A673 (cell line): ENCODE data around the gene CS. TPM values are rescaled to one million over a fixed set of nuclear protein-coding genes. Genes with fewer than 3 reads are reported as not detected.

Experiments used
- BruUV-seq: library from RNA; stranded (reverse); fragments of 400-500 nt; replicated peaks from 2 replicates; lab custom pipeline; 2021; lab: Mats Ljungman, UMichigan
- CTCF ChIA-PET: fragments of 300-600 bp; sonication (Branson Sonifier 250); formaldehyde crosslinking; loops from one replicate; lab custom pipeline; 2022; ENCODE audit warnings: antibody characterized with exemption; lab: Charles Lee
- POLR2A ChIA-PET: fragments of 300-600 bp; sonication (Branson Sonifier 250); formaldehyde crosslinking; loops from one replicate; lab custom pipeline; 2022; ENCODE audit warnings: antibody characterized with exemption; ENCODE audit not compliant: low non-redundant PET; lab: Charles Lee
- DNase-seq: peaks from one replicate; pipeline ENCODE4 v3.0.0-alpha.2; 2015; ENCODE audit warnings: low spot score
- H3K27ac ChIP-seq: fragments of 200-600 bp; sonication (generic); 2 replicates; pipeline ENCODE4 v1.5.1; 2016; ENCODE audit warnings: mixed run types, low read depth, mild to moderate bottlenecking, mixed read lengths, antibody characterized with exemption, low read length; ENCODE audit not compliant: poor library complexity, severe bottlenecking
- H3K27me3 ChIP-seq: fragments of 200-600 bp; sonication (generic); replicated peaks from 2 replicates; pipeline ENCODE4 v1.6.1; 2017; ENCODE audit warnings: mixed run types, low read depth, mild to moderate bottlenecking, mixed read lengths, antibody characterized with exemption, low read length; ENCODE audit not compliant: insufficient read depth, poor library complexity
- H3K36me3 ChIP-seq: fragments of 200-600 bp; sonication (generic); 2 replicates; pipeline ENCODE4 v1.6.1; 2016; ENCODE audit warnings: mixed run types, mild to moderate bottlenecking, mixed read lengths, antibody characterized with exemption, low read length; ENCODE audit not compliant: insufficient read depth, poor library complexity, severe bottlenecking
- H3K4me1 ChIP-seq: fragments of 200-600 bp; sonication (generic); 2 replicates; pipeline ENCODE4 v1.6.1; 2017; ENCODE audit warnings: mixed run types, mild to moderate bottlenecking, mixed read lengths, antibody characterized with exemption, low read length; ENCODE audit not compliant: insufficient read depth, poor library complexity, severe bottlenecking
- H3K4me3 ChIP-seq: fragments of 200-600 bp; sonication (generic); 2 replicates; pipeline ENCODE4 v1.5.1; 2016; ENCODE audit warnings: low read depth, mixed run types, mild to moderate bottlenecking, mixed read lengths, low read length; ENCODE audit not compliant: poor library complexity, severe bottlenecking
- H3K9me3 ChIP-seq: fragments of 200-600 bp; sonication (generic); 2 replicates; pipeline ENCODE4 v1.6.1; 2016; ENCODE audit warnings: mixed run types, low read depth, mild to moderate bottlenecking, mixed read lengths, antibody characterized with exemption, low read length; ENCODE audit not compliant: poor library complexity, severe bottlenecking
- EZH2 ChIP-seq: fragments of 200-600 bp; sonication (generic); IDR thresholded peaks from 2 replicates; pipeline ENCODE4 v1.6.1; 2017; ENCODE audit warnings: borderline replicate concordance, low read depth, mild to moderate bottlenecking, mixed read lengths, antibody characterized with exemption, low read length; ENCODE audit not compliant: poor library complexity, severe bottlenecking
- intact Hi-C: fragments of 100-400 bp; cut with micrococcal nuclease; formaldehyde crosslinking; loops from one replicate; pipeline ENCODE4 v1.10.0; 2022; ENCODE audit not compliant: unreplicated experiment
- total RNA-seq: library from RNA; stranded (reverse); gene quantifications from 2 replicates; pipeline ENCODE4 v1.2.3, GENCODE V29; 2021
- TF ChIP-seq, protein P1 (sequence below): fragments of 300-800, 200-600 bp; sonication (generic); conservative IDR thresholded peaks from 2 replicates; pipeline ENCODE4 v1.5.1; 2017; ENCODE audit warnings: low read depth, mild to moderate bottlenecking, antibody characterized with exemption, low read length, moderate library complexity, mixed read lengths

Gene CS
- total RNA-seq, 1 experiment from 2014 or later, result 448 TPM

DNA sequence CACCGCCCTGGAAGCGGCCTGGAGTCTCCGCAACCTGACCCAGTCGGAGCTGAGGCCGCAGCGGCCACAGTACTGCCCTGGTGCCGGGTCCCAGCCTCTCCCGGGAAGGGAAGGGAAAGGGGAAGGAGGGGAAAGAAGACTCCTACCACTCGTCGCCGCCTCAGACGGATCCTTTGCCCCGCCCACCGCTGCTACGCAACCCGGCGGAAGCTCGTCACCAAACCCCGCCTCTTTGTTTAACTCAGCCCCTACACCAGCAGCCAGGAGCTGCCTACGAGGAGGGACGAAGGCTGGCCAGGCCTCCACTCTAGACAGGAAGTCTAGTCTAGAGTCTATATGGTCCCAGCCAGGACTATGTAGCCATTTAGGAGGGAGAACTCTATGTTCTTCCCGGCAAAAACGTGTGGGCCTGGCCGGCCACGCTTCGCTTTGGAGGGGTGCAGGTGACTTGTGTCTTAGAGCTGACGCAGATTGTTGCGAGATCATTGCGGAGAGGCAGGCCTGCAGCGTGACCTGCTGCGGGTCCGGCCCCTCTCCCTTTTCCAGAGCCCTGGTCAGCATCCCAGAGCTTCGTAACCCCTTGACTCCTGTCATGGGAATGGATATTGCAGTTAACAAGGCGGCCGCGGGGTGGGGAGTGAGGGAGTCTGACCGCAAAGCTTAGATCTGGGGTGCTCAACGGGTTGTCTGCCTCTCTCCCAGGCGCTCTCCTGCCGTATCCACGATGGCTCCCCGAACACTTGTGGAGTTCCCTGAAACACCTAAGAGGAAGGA lies 78.2 kb downstream of the CS start, which contains the start of gene RNF41:
Gene RNF41 (minus strand): TSS at position 166 of the 774 bp plus-strand sequence. CDS start 7,875 bp downstream, outside the sequence.
- TSS peak; percentile 35 for BruUV-seq
- Histone ChIP-seq H3K4me1 (peaks cover 5% of the 10 kb centered on the region), H3K27ac (peak within 1 kb of the TSS; percentile 90), H3K4me3 (peak within 1 kb of the TSS; percentile 78), H3K9me3 (no peaks in the 10 kb centered on the region), H3K36me3 (no peaks in the 10 kb centered on the region), H3K27me3 (no peaks in the 10 kb centered on the region)
- intact Hi-C loops, result loop anchor here (2.0 to 5.0 kb wide), 2 partner anchors 35 to 103 kb away; partner anchors contain the start of genes ANKRD52 and ZC3H10
- TF ChIP-seq, protein P1, sequence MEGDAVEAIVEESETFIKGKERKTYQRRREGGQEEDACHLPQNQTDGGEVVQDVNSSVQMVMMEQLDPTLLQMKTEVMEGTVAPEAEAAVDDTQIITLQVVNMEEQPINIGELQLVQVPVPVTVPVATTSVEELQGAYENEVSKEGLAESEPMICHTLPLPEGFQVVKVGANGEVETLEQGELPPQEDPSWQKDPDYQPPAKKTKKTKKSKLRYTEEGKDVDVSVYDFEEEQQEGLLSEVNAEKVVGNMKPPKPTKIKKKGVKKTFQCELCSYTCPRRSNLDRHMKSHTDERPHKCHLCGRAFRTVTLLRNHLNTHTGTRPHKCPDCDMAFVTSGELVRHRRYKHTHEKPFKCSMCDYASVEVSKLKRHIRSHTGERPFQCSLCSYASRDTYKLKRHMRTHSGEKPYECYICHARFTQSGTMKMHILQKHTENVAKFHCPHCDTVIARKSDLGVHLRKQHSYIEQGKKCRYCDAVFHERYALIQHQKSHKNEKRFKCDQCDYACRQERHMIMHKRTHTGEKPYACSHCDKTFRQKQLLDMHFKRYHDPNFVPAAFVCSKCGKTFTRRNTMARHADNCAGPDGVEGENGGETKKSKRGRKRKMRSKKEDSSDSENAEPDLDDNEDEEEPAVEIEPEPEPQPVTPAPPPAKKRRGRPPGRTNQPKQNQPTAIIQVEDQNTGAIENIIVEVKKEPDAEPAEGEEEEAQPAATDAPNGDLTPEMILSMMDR, result no peak
- no peak for TF ChIP-seq EZH2
- POLR2A ChIA-PET, result interaction anchor here (0.5 to 0.7 kb wide), 4 partner anchors 16 to 1831 kb away, joined by 3 to 18 read pairs (median 8); no protein-coding TSS in a partner anchor
- peak; percentile 97 for DNase-seq
- CTCF ChIA-PET, result interaction anchor here (2.2 to 2.3 kb wide), 2 partner anchors 15 to 32 kb away, joined by 16 to 17 read pairs; partner anchors contain the start of gene SMARCC2

Other genes with a start within 250 kb of the CS start
- gene ERBB3, start 220.2 kb downstream of the CS start, total RNA-seq, result 0.70 and 2.0 TPM in 2 replicates
- 302 and 327 TPM in 2 replicates for gene PA2G4, start 195.8 kb downstream of the CS start, total RNA-seq
- gene RPL41, start 183.7 kb downstream of the CS start, total RNA-seq, result 3,332 and 3,475 TPM in 2 replicates
- gene ZC3H10, start 182.1 kb downstream of the CS start, total RNA-seq, result 11.8 and 14.4 TPM in 2 replicates
- gene ESYT1, start 172.1 kb downstream of the CS start, total RNA-seq, result 90.0 and 107 TPM in 2 replicates
- gene MYL6B, start 147.7 kb downstream of the CS start, total RNA-seq, result 180 and 181 TPM in 2 replicates
- 690 and 789 TPM in 2 replicates for gene MYL6, start 142.0 kb downstream of the CS start, total RNA-seq
- gene SMARCC2, start 110.8 kb downstream of the CS start, total RNA-seq, result 133 and 140 TPM in 2 replicates
- gene RNF41, start 78.4 kb downstream of the CS start, total RNA-seq, result 48.1 and 49.5 TPM in 2 replicates
- gene NABP2, start 76.0 kb downstream of the CS start, total RNA-seq, result 67.5 and 73.2 TPM in 2 replicates
- 0.85 TPM in 1 of 2 replicates, not detected in the other for gene SLC39A5, start 70.3 kb downstream of the CS start, total RNA-seq
- 74.6 and 74.7 TPM in 2 replicates for gene ANKRD52, start 41.9 kb downstream of the CS start, total RNA-seq
- 13.6 and 17.0 TPM in 2 replicates for gene COQ10A, start 33.4 kb downstream of the CS start, total RNA-seq
- 162 and 166 TPM in 2 replicates for gene CNPY2, start 15.7 kb upstream of the CS start, total RNA-seq
- gene PAN2, start 33.7 kb upstream of the CS start, total RNA-seq, result 46.3 and 64.9 TPM in 2 replicates
- gene IL23A, start 38.6 kb upstream of the CS start, total RNA-seq, result not detected in 2 replicates
- gene STAT2, start 59.8 kb upstream of the CS start, total RNA-seq, result 41.0 and 51.1 TPM in 2 replicates
- not detected in 2 replicates for gene APOF, start 62.5 kb upstream of the CS start, total RNA-seq
- 71.4 and 75.9 TPM in 2 replicates for gene TIMELESS, start 149.1 kb upstream of the CS start, total RNA-seq
- gene MIP, start 154.3 kb upstream of the CS start, total RNA-seq, result not detected in 2 replicates
- gene SPRYD4, start 168.2 kb upstream of the CS start, total RNA-seq, result 4.7 and 5.1 TPM in 2 replicates
- 0.24 TPM in 1 of 2 replicates, not detected in the other for gene GLS2, start 187.8 kb upstream of the CS start, total RNA-seq
- 29.7 and 37.5 TPM in 2 replicates for gene RBMS2, start 221.5 kb upstream of the CS start, total RNA-seq